Epithelial cell of proximal tubule (primary cell): ENCODE results near the gene TCERG1L. TPM values are rescaled to one million over a fixed set of nuclear protein-coding genes. Genes with fewer than 3 reads are reported as not detected.

Experiments used
- DNase-seq: peaks from one replicate; pipeline ENCODE4 v3.0.0-alpha.2; 2011; ENCODE audit warnings: low read depth
- H3K4me3 ChIP-seq: 2 replicates; pipeline ENCODE4 v1.5.1; 2011; ENCODE audit warnings: low read depth, mild to moderate bottlenecking, low read length
- CTCF ChIP-seq: conservative IDR thresholded peaks from 2 replicates; pipeline ENCODE4 v1.5.1; 2012; ENCODE audit warnings: low read depth, mild to moderate bottlenecking, low read length
- total RNA-seq: library from RNA; depleted of rRNA; stranded (reverse); fragments of >200 nt; gene quantifications from 2 replicates; pipeline ENCODE4 v1.2.3, GENCODE V29; 2015

Gene TCERG1L
- total RNA-seq, 1 donor from 2014 or later: not detected

GRCh38 chr10:131168238-131168875 lies 143.2 kb downstream of the TCERG1L start:
- TF ChIP-seq CTCF: no peak
- H3K4me3 ChIP-seq: no peak overlapping the region
- no peak for DNase-seq

- no peak for TF ChIP-seq CTCF
- DNase-seq: no peak
- H3K4me3 ChIP-seq: no peak overlapping the region
Observed at GRCh38 chr10:131167036-131167860, 144.3 kb downstream of the TCERG1L start.

GRCh38 chr10:131166486-131166885 lies 145.0 kb downstream of the TCERG1L start:
- H3K4me3 ChIP-seq: no peak overlapping the region
- no peak for TF ChIP-seq CTCF
- DNase-seq: no peak

- no peak for DNase-seq
Observed at GRCh38 chr10:131165092-131165491, 146.4 kb downstream of the TCERG1L start.

GRCh38 chr10:131162866-131163843 lies 148.4 kb downstream of the TCERG1L start:
- no peak overlapping the region for H3K4me3 ChIP-seq
- TF ChIP-seq CTCF: no peak
- DNase-seq: no peak

More at GRCh38 chr10:131165092-131165491, 146.4 kb downstream of the TCERG1L start:
- no peak for TF ChIP-seq CTCF
- no peak overlapping the region for H3K4me3 ChIP-seq

GRCh38 chr10:131162211-131162610 lies 149.3 kb downstream of the TCERG1L start:
- TF ChIP-seq CTCF: no peak
- DNase-seq: no peak
- no peak overlapping the region for H3K4me3 ChIP-seq
